ENCODE data around the gene NDC80.

Gene NDC80

GRCh38 chr18:2555895-2556294 lies 15.5 kb upstream of the NDC80 start:
- no peak overlapping the region for H3K4me3 ChIP-seq (ENCODE audit: low read depth, low read length)
- TF ChIP-seq CTCF (IDR thresholded peaks at IDR 0.05; ENCODE audit: control insufficient read depth, extremely low read depth, insufficient read depth) = no peak
- DNase-seq (ENCODE audit: low read depth) = no peak

- no peak overlapping the region for H3K4me3 ChIP-seq (ENCODE audit: low read depth, low read length)
- DNase-seq (ENCODE audit: low read depth) = no peak
- no peak for TF ChIP-seq CTCF (IDR thresholded peaks at IDR 0.05; ENCODE audit: control insufficient read depth, extremely low read depth, insufficient read depth)
Observed at GRCh38 chr18:2557536-2557935, 13.8 kb upstream of the NDC80 start.

- no peak for DNase-seq (ENCODE audit: low read depth)
- TF ChIP-seq CTCF (IDR thresholded peaks at IDR 0.05; ENCODE audit: control insufficient read depth, extremely low read depth, insufficient read depth) = no peak
- H3K4me3 ChIP-seq (ENCODE audit: low read depth, low read length) = no peak overlapping the region
Observed at GRCh38 chr18:2559249-2559648, 12.1 kb upstream of the NDC80 start.

GRCh38 chr18:2564373-2564772 lies 7.0 kb upstream of the NDC80 start:
- no peak for DNase-seq (ENCODE audit: low read depth)
- TF ChIP-seq CTCF (IDR thresholded peaks at IDR 0.05; ENCODE audit: control insufficient read depth, extremely low read depth, insufficient read depth) = no peak
- no peak overlapping the region for H3K4me3 ChIP-seq (ENCODE audit: low read depth, low read length)

- no peak for DNase-seq (ENCODE audit: low read depth)
- H3K4me3 ChIP-seq (ENCODE audit: low read depth, low read length) = no peak overlapping the region
- no peak for TF ChIP-seq CTCF (IDR thresholded peaks at IDR 0.05; ENCODE audit: control insufficient read depth, extremely low read depth, insufficient read depth)
Observed at GRCh38 chr18:2568129-2568528, 3.2 kb upstream of the NDC80 start.

- no peak for TF ChIP-seq CTCF (IDR thresholded peaks at IDR 0.05; ENCODE audit: control insufficient read depth, extremely low read depth, insufficient read depth)
- no peak overlapping the region for H3K4me3 ChIP-seq (ENCODE audit: low read depth, low read length)
- DNase-seq (ENCODE audit: low read depth) = no peak
Observed at GRCh38 chr18:2568605-2569004, 2.8 kb upstream of the NDC80 start.

GRCh38 chr18:2569338-2570207 lies 1.8 kb upstream of the NDC80 start:
- no peak for DNase-seq (ENCODE audit: low read depth)
- peak overlapping the region; percentile 90 for H3K4me3 ChIP-seq (ENCODE audit: low read depth, low read length)
- TF ChIP-seq CTCF (IDR thresholded peaks at IDR 0.05; ENCODE audit: control insufficient read depth, extremely low read depth, insufficient read depth) = no peak

Measured in LNCaP clone FGC (cell line).